Left ventricle myocardium inferior (tissue), 1 donor: Measurements from ENCODE around the gene SLC6A12. TPM values are rescaled to one million over a fixed set of nuclear protein-coding genes. Genes with fewer than 3 reads are reported as not detected.

ENCODE experiments used
- DNase-seq: peaks from one replicate; pipeline ENCODE4 v3.0.0-alpha.2; 2020
- H3K27ac ChIP-seq: fragments of 200-600 bp; replicated peaks from 2 replicates; pipeline ENCODE4 v1.8.0; 2021
- H3K27me3 ChIP-seq: fragments of 200-600 bp; 2 replicates; pipeline ENCODE4 v1.8.0; 2021; ENCODE audit warnings: low read depth
- H3K36me3 ChIP-seq: fragments of 200-600 bp; 2 replicates; pipeline ENCODE4 v1.8.0; 2021
- H3K4me1 ChIP-seq: fragments of 200-600 bp; 2 replicates; pipeline ENCODE4 v1.8.0; 2021
- H3K4me3 ChIP-seq: fragments of 200-600 bp; 2 replicates; pipeline ENCODE4 v1.8.0; 2021; ENCODE audit warnings: mild to moderate bottlenecking, moderate library complexity
- H3K9me3 ChIP-seq: fragments of 200-600 bp; replicated peaks from 2 replicates; pipeline ENCODE4 v1.8.0; 2021
- intact Hi-C: fragments of 100-400 bp; cut with micrococcal nuclease; formaldehyde crosslinking; loops from one replicate; pipeline ENCODE4 v1.11.0; 2022
- total RNA-seq: library from RNA; stranded (reverse); fragmentation: NEBNext Ultra II Directional; extraction: Animal tissue kit (Norgen Biotek cat#: 25700); gene quantifications from one replicate; pipeline ENCODE4 v1.2.1, GENCODE V29; 2021
- TF ChIP-seq, protein P1 (sequence below): fragments of 200-600 bp; IDR thresholded peaks from 2 replicates; pipeline ENCODE4 v1.8.0; 2021; ENCODE audit warnings: antibody characterized with exemption, mild to moderate bottlenecking, borderline replicate concordance
- donor health status: DM: no; HTN: yes; CAD: no; lungs with severe emphysema.

SLC6A12 gene
- total RNA-seq, 1 donor from 2014 or later = 1.2 TPM

DNA sequence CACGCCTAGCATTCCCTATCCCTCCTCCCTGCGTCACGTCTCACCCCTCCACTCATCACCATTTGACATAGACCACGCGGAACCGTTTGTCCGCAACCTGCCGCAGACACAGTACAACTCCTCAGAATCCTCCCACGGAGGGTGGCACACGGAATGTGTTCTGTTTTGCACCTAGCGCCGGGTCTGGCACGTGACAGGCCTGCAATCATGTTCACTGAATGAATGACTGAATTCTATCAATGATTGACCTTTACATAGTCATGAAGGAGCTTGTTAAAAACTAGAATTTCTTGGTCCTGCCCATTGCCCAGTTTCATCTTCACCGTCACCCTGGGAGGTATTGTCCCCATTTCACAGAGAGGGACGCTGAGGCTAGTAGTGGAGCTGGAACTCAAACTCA is 4.7 kb downstream of the SLC6A12 start:
- TF ChIP-seq, protein P1, sequence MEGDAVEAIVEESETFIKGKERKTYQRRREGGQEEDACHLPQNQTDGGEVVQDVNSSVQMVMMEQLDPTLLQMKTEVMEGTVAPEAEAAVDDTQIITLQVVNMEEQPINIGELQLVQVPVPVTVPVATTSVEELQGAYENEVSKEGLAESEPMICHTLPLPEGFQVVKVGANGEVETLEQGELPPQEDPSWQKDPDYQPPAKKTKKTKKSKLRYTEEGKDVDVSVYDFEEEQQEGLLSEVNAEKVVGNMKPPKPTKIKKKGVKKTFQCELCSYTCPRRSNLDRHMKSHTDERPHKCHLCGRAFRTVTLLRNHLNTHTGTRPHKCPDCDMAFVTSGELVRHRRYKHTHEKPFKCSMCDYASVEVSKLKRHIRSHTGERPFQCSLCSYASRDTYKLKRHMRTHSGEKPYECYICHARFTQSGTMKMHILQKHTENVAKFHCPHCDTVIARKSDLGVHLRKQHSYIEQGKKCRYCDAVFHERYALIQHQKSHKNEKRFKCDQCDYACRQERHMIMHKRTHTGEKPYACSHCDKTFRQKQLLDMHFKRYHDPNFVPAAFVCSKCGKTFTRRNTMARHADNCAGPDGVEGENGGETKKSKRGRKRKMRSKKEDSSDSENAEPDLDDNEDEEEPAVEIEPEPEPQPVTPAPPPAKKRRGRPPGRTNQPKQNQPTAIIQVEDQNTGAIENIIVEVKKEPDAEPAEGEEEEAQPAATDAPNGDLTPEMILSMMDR = no peak
- Histone ChIP-seq H3K36me3 (no peaks in the 10 kb centered on the region), H3K27ac (no peak overlapping the region), H3K27me3 (peaks cover 55% of the 10 kb centered on the region), H3K9me3 (no peaks in the 10 kb centered on the region), H3K4me1 (peaks cover 4% of the 10 kb centered on the region), H3K4me3 (no peak overlapping the region)
- intact Hi-C loops = no loop called here
- DNase-seq = no peak

DNA sequence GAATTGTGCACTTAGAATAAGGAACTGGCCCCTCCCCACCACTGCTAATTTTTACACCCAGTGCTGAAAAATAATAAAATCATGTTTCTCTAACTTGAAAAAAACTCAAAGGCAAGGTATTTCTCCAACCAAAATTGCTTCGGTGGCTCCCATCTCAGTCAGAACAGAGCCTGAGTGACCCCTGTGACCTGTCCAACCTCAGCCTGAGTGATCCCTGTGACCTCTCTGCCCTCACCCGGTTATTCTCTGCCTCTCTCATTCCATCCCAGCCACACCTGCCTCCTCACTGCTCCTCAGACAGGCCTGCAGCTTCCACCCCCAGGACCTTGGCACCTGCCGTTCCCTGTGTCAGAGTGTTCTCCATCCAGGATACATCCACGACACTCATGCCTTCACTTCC is 5.1 kb downstream of the SLC6A12 start:
- no peaks in the 10 kb centered on the region for H3K9me3 ChIP-seq
- H3K27ac ChIP-seq = no peak overlapping the region
- no peak for DNase-seq
- H3K27me3 ChIP-seq = peaks cover 59% of the 10 kb centered on the region
- no peak overlapping the region for H3K4me3 ChIP-seq
- intact Hi-C loops = no loop called here
- no peaks in the 10 kb centered on the region for H3K36me3 ChIP-seq
- H3K4me1 ChIP-seq = peaks cover 8% of the 10 kb centered on the region
- TF ChIP-seq, protein P1 = no peak

DNA sequence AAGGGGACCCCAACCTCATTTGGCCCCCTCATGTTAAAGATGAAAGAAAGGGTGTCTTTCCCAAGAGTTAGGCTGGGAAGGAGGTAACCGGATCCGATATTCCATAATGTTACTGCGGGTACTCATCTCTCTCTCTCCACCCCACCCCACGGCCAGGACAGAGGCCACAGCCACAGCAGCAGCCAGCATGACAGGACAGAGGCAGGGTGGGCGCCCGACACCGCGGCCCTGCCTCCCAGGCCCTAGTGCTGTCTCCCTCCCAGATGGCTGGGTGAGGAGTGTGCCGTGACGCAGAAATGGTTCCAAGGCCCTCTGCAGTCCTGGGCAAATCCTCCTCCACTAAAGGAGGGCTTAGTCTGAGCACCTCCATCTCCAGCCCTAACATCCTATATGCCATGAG is 6.2 kb downstream of the SLC6A12 start:
- H3K27me3 ChIP-seq = peaks cover 60% of the 10 kb centered on the region

GRCh38 chr12:206746-207440 is 7.1 kb downstream of the SLC6A12 start:
- peaks cover 57% of the 10 kb centered on the region for H3K27me3 ChIP-seq
- TF ChIP-seq, protein P1 = no peak
- peaks cover 15% of the 10 kb centered on the region for H3K4me1 ChIP-seq
- H3K4me3 ChIP-seq = no peak overlapping the region
- no peak for DNase-seq
- H3K36me3 ChIP-seq = no peaks in the 10 kb centered on the region
- intact Hi-C loops = no loop called here
- no peaks in the 10 kb centered on the region for H3K9me3 ChIP-seq
- no peak overlapping the region for H3K27ac ChIP-seq

More for the DNA sequence above, 6.2 kb downstream of the SLC6A12 start:
- no peak overlapping the region for H3K4me3 ChIP-seq
- DNase-seq = no peak
- peaks cover 15% of the 10 kb centered on the region for H3K4me1 ChIP-seq
- H3K9me3 ChIP-seq = no peaks in the 10 kb centered on the region
- TF ChIP-seq, protein P1 = no peak
- intact Hi-C loops = no loop called here
- H3K27ac ChIP-seq = no peak overlapping the region
- no peaks in the 10 kb centered on the region for H3K36me3 ChIP-seq

DNA sequence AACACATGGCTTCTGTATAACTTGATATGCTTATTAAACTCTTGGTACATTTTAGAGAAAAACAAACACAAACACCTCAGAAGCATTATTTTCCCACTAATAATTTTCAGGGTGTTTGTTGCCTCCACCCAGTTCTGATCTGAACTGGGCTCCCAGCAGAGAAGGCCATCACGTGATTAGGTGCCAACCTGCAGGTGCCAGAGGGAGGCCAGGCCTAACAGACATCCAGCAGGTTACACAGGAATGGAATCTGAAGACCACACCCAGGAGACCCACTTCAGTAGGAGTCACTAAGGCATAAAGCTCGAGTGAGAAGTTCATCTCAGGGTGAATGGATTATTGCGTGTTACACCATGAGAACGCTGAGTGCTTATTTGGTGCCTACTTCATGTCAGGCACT is 8.9 kb downstream of the SLC6A12 start:
- no peak overlapping the region for H3K27ac ChIP-seq
- peaks cover 43% of the 10 kb centered on the region for H3K27me3 ChIP-seq
- no peaks in the 10 kb centered on the region for H3K36me3 ChIP-seq
- no peak for DNase-seq
- no peak overlapping the region for H3K4me3 ChIP-seq
- H3K9me3 ChIP-seq = no peaks in the 10 kb centered on the region
- H3K4me1 ChIP-seq = peaks cover 15% of the 10 kb centered on the region
- intact Hi-C loops = no loop called here
- TF ChIP-seq, protein P1 = no peak
